RWPE2 (cell line): ENCODE results near the gene PTPRU.
"Not testable (repeated sequence)": the region's sequence is repeated elsewhere in the genome, so short reads cannot be mapped to it uniquely, and the experiment has no call there.

Experiments
- ATAC-seq: fragments of 200-7000 bp; cut with Tn5 transposase; 3 replicates; pipeline ENCODE4 v1.9.1; 2021; ENCODE audit warnings: low read depth
- DNase-seq: peaks from one replicate; pipeline ENCODE4 v3.0.0-alpha.2; 2020; ENCODE audit warnings: low spot score
- H3K27ac ChIP-seq: fragments of 450-650 bp; 2 replicates; pipeline ENCODE4 v1.5.1; 2017; ENCODE audit warnings: mild to moderate bottlenecking; ENCODE audit not compliant: poor library complexity, severe bottlenecking
- H3K27me3 ChIP-seq: fragments of 250-450 bp; sonication (Bioruptor Pico); 2 replicates; pipeline ENCODE4 v1.5.1; 2021; ENCODE audit warnings: mild to moderate bottlenecking, moderate library complexity; ENCODE audit not compliant: insufficient read depth, poor library complexity, severe bottlenecking
- H3K36me3 ChIP-seq: fragments of 250-450 bp; sonication (Bioruptor Pico); 2 replicates; pipeline ENCODE4 v1.5.1; 2020; ENCODE audit warnings: low read depth, mild to moderate bottlenecking, moderate library complexity
- H3K4me1 ChIP-seq: fragments of 250-450 bp; sonication (Bioruptor Pico); 2 replicates; pipeline ENCODE4 v1.5.1; 2021; ENCODE audit warnings: mild to moderate bottlenecking, moderate library complexity; ENCODE audit not compliant: insufficient read depth, poor library complexity, severe bottlenecking
- H3K4me3 ChIP-seq: fragments of 250-450 bp; sonication (Bioruptor Pico); 2 replicates; pipeline ENCODE4 v1.5.1; 2021; ENCODE audit warnings: mild to moderate bottlenecking, moderate library complexity; ENCODE audit not compliant: severe bottlenecking
- H3K9me3 ChIP-seq: fragments of 250-450 bp; sonication (Bioruptor Pico); 2 replicates; pipeline ENCODE4 v1.5.1; 2021; ENCODE audit warnings: mild to moderate bottlenecking, moderate library complexity; ENCODE audit not compliant: severe bottlenecking
- TF ChIP-seq, protein P1 (sequence below): fragments of 450-650 bp; IDR thresholded peaks from one replicate; pipeline ENCODE4 v1.5.1; 2017; ENCODE audit warnings: mild to moderate bottlenecking, moderate library complexity; ENCODE audit not compliant: poor library complexity, severe bottlenecking

The PTPRU gene

DNA sequence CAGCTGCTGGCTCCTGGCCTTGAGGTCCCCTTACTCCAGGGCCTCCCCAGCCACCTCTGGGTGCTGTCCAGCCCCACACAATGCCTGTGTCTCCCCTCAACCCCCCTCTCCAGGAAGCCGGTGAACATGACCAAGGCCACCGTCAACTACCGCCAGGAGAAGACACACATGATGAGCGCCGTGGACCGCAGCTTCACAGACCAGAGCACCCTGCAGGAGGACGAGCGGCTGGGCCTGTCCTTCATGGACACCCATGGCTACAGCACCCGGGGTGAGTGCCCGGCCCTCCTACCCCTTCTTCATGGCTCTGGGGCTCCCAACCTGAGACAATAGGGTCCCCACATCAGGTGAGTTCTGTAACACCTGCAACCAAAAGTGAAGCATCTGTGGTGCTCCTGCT, 55.4 kb downstream of the PTPRU start:
- H3K4me3 ChIP-seq: no peak overlapping the region
- TF ChIP-seq, protein P1, sequence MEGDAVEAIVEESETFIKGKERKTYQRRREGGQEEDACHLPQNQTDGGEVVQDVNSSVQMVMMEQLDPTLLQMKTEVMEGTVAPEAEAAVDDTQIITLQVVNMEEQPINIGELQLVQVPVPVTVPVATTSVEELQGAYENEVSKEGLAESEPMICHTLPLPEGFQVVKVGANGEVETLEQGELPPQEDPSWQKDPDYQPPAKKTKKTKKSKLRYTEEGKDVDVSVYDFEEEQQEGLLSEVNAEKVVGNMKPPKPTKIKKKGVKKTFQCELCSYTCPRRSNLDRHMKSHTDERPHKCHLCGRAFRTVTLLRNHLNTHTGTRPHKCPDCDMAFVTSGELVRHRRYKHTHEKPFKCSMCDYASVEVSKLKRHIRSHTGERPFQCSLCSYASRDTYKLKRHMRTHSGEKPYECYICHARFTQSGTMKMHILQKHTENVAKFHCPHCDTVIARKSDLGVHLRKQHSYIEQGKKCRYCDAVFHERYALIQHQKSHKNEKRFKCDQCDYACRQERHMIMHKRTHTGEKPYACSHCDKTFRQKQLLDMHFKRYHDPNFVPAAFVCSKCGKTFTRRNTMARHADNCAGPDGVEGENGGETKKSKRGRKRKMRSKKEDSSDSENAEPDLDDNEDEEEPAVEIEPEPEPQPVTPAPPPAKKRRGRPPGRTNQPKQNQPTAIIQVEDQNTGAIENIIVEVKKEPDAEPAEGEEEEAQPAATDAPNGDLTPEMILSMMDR: no peak
- H3K9me3 ChIP-seq: no peaks in the 10 kb centered on the region
- peaks cover 3% of the 10 kb centered on the region; the same call in 1 of the 2 replicates for H3K36me3 ChIP-seq
- DNase-seq (no peak), ATAC-seq (no peak)
- H3K27me3 ChIP-seq: no peaks in the 10 kb centered on the region
- no peaks in the 10 kb centered on the region for H3K4me1 ChIP-seq
- H3K27ac ChIP-seq: no peak overlapping the region

GRCh38 chr1:29292344-29292743, 56.0 kb downstream of the PTPRU start:
- peak; percentile 38; the same call in 1 of the 3 replicates for ATAC-seq
- Histone ChIP-seq H3K9me3 (no peaks in the 10 kb centered on the region), H3K36me3 (peaks cover 3% of the 10 kb centered on the region; the same call in 1 of the 2 replicates), H3K27ac (no peak overlapping the region), H3K4me1 (no peaks in the 10 kb centered on the region), H3K27me3 (no peaks in the 10 kb centered on the region), H3K4me3 (no peak overlapping the region)
- DNase-seq: no peak
- TF ChIP-seq, protein P1: no peak

- TF ChIP-seq, protein P1: no peak
- Histone ChIP-seq H3K27me3 (no peaks in the 10 kb centered on the region), H3K9me3 (no peaks in the 10 kb centered on the region), H3K27ac (no peak overlapping the region), H3K36me3 (peaks cover 23% of the 10 kb centered on the region), H3K4me1 (no peaks in the 10 kb centered on the region), H3K4me3 (no peak overlapping the region)
- ATAC-seq: no peak
- no peak for DNase-seq
Measured at GRCh38 chr1:29297450-29297849, 61.1 kb downstream of the PTPRU start.

DNA sequence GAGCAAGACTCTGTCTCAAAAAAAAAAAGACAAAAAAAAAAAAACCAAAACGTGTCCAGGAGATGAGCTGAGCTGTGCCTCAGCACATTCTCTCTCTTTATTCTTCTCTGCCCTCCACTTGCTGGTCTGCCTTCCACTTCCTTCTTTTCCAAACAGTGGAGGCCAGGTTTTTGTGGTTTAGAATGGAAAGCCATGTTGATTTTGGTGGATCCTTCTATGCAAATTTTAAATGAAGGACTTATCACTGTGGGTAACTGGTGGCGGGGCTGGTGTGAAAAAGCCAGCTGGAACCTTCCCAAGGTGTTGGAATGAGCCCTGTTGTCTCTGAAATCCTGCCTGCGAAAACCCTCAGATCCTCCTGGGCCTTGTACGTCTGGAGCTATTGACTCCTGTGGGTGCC, 61.9 kb downstream of the PTPRU start:
- DNase-seq (no peak), ATAC-seq (no peak)
- Histone ChIP-seq H3K36me3 (peaks cover 26% of the 10 kb centered on the region), H3K27ac (no peak overlapping the region), H3K4me3 (no peak overlapping the region), H3K9me3 (no peaks in the 10 kb centered on the region), H3K4me1 (no peaks in the 10 kb centered on the region), H3K27me3 (no peaks in the 10 kb centered on the region)
- TF ChIP-seq, protein P1: no peak

DNA sequence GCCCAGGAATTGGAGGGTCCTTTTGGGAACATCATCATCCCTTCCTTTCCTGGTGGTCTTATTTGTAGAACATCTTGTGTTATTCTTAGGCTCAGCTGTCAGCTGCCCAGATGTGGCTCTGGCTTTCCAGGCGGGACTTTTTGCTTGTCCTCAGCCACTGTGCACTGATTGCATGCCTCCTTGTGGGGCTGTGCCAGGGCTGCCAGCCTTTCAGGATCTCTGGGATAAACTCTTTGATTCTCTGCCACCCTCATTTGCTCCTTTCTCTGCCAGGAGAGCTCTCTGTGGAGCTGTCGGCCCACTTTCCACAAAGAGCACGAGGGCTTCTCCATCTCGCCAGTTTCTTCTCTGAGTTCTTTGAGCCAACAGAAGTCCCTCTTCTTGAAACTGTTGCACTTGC, 63.1 kb downstream of the PTPRU start:
- DNase-seq (no peak), ATAC-seq (no peak)
- TF ChIP-seq, protein P1: no peak
- Histone ChIP-seq H3K4me3 (no peak overlapping the region), H3K27ac (no peak overlapping the region), H3K9me3 (no peaks in the 10 kb centered on the region), H3K27me3 (no peaks in the 10 kb centered on the region), H3K36me3 (peaks cover 31% of the 10 kb centered on the region), H3K4me1 (no peaks in the 10 kb centered on the region)

GRCh38 chr1:29301732-29302131, 65.4 kb downstream of the PTPRU start:
- not testable (repeated sequence) for H3K27ac ChIP-seq, ATAC-seq, H3K4me1 ChIP-seq, H3K4me3 ChIP-seq, H3K9me3 ChIP-seq, H3K27me3 ChIP-seq, DNase-seq
- peaks cover 36% of the 10 kb centered on the region for H3K36me3 ChIP-seq
